Measurements from ENCODE around the gene SNX8.
A peak's percentile ranks its signal among the peaks of the same experiment; 100 is the strongest.
"Not testable (repeated sequence)": the region's sequence is repeated elsewhere in the genome, so short reads cannot be mapped to it uniquely, and the experiment has no call there.

The SNX8 gene

DNA sequence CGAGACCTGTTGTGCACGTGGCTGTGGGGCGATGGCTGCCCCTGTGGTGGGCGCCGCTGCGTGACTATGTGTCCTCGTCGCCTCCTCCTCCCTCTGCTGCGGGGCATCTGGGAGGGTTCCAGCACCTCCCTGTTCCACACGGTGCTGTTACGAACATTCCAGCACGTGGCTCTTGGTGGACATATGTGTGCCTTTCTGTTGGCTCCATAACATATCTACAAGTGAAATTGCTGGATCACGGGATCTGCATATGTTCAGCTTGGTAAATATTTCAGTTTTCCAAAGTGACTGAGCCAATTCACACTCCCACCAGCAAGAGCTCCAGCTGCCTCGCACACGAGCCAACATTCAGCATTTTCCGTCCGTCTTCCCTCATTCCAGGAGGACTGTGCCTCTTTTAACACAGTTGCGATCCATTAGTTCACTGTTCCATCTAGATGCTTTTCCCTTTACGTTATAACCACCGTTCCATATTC is 25.1 kb downstream of the SNX8 start:
- no peak for DNase-seq

DNA sequence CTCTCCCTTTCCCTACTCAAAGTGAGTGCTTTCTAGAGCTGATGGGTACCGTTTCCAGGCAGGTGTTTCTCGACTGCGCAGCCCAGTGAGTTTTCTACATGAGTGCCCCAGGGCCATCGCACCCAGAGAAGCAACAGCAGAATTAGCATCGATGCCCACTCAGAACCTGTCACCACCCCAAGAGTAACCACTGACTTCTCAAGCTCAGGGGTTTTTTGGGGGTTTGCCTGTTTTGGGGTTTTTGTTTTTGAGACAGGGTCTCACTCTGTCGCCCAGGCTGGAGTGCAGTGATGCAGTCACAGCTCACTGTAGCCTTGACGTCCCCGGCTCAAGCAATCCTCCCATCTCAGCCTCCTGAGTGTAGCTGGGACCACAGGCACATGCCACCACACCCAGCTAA is 25.7 kb downstream of the SNX8 start:
- no peak for DNase-seq

DNA sequence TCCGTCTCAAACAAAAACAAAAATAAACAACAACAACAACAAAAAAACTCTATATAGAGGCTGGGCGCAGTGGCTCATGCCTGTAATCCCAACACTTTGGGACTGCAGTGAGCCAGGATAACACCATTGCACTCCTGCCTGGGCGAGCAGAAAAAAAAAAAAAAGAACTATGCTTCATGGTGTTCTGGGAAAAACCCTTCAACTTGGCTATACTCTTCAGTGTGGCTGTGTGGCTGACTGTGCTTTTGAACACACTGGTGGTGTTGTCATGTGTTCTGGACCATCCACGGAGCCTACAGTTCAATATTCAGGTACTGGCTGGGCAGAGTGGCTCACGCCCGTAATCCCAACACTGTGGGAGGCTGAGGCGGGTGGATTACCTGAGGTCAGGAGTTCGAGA is 26.5 kb downstream of the SNX8 start:
- DNase-seq = no peak

DNA sequence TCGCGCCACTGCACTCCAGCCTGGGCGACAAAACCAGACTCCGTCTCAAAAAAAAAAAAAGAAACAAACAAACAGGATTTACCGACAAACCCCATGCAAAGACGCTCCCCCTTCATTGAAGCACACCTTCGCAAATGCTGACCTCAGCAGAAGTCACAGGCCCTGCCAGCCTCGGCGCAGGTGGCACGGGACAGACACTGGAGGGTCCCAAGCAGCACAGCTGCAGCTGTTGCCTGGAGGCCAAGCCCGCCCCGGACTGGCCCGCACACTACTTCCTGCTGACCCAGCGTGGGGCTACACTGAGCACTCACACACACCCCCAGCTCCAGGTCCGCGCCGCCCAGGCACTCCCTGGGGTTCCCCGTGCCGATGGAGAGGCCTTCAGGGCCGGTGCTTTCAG is 31.2 kb downstream of the SNX8 start:
- DNase-seq = no peak

DNA sequence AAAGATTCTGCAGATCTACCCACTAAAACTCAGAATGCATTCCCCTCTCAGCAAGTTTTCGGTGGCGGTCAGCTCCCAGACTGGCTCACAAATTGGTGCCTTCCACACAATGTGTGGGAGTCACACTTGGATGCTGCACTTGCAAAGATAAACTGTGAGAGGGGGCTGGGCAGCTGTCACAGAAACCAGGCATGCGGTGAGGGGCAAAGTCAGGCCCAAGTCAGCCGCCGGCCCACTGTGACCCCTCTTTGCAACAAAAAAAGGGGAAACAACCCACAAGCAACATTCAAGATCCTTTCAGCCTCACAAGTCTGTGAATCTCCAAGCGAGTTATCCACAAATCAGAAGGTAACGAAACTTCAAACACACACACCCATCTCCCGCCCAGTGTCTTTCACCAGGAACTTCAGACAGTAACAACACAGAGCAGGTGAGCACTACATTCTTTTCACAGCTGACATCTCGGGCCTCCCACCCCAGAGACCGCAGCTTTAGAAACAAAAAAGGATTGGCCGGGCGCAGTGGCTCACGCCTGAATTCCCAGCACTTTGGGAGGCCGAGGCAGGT is 32.0 kb downstream of the SNX8 start:
- no peak for DNase-seq

DNA sequence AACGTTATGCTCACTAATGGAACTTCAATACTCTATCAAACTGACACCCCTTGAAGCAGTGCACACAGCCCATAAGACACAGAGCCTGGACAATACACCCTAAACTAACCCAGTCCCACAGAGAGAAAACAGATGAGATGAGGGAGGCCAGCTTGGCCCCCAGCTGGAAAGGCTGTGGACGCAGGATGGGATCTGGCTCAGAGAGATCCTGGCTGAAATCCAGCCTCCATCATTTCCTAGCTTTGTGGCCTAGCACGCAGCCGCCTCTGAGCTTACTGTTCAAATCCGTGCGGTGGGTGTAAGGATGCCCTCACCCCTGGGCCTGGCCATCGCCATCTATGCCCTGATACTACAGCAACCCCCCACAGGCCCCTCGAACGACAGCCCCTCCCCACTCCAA is 32.7 kb downstream of the SNX8 start:
- DNase-seq = no peak

DNA sequence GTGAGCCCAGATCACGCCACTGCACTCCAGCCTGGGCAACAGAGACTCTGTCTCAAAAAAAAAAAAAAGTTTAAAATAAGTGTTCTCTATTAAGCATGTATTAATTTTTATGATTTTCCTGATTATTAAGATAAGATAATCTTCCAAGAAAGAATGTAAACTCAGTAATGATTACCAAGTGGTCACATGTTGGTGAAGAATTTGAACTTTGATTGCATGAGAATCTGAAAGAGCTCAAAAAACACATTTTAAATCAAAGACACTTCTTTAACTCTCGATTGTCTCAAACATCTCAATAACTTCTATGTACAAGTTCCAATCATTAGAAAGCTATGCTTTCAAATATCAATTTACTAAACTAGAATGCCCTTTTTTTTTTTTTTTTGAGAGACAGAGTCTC is 33.8 kb downstream of the SNX8 start:
- no peak for DNase-seq

DNA sequence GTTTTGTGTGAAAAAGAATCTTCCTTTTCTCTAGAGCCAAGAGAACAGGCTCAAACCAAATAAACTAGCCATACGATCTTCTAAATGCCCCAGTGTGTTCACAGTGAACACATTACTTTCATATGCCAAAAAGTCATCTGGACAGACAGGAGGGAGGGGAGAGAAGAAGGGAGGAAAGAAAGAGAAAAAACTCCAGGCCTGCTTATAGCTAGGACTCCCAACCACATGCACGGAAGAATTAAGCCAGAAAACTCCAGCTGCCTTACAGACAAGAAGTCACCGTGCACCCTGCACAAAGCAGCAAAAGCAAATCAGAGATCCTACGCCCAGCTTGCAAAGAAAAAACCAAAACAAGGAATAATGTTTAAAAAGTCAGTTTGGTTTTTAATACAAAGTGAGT is 34.3 kb downstream of the SNX8 start:
- DNase-seq = no peak

DNA sequence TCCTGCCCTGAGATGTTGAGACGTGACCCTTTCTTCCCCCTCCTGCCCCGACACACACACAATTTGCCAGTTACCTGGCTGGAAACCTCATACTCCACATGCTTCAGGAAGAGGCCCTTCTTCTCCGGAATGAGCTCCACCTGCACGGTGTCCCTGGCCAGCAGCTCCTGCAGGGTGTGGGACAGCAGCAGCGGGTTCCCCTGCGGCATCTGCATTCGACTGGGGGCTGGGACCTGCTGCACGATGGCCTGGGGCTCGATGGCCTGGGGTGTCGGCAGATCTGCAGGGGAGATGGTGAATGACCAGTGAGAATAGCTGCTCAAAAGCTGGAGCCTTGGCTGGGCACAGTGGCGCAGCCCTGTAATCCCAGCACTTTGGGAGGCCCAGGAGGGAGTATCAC is 36.2 kb downstream of the SNX8 start:
- no peak for DNase-seq

DNA sequence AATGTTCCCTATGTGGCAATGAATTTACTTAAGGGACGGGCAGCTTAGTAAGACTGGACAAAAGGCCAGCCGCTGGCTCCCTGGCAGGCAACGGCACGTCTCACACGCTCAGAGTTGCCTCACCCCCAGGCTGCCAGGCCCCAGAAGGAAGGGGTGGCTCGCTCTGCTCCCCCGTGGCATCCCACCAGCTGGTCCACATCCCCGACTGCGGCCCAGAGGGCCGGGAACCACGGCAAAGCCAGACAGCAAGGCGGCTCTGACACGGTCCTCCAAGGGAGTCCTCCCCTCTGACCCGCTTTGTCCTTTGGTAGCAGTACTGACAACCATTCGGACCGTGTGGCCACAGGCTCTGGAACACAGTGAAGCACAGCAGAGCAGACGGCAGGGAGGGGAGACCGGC is 38.1 kb downstream of the SNX8 start:
- no peak for DNase-seq

DNA sequence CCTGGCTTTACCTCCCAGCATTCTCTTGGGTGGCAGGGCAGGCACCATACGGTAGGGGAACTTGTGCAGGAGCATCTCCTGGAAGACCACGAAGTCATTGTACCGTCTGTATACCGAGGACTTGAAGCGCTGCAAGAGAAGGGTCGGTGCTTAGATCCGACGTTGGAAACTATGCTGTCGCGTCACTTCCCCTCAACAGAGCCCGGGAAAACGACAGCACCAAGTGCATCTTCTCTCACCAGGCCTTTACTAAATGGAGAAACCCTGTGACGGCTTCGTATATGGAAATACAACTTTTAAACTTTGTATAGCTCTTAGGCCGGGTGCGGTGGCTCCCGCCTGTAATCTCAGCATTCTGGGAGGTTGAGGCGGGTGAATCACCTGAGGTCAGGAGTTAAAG is 39.1 kb downstream of the SNX8 start:
- no peak for DNase-seq

DNA sequence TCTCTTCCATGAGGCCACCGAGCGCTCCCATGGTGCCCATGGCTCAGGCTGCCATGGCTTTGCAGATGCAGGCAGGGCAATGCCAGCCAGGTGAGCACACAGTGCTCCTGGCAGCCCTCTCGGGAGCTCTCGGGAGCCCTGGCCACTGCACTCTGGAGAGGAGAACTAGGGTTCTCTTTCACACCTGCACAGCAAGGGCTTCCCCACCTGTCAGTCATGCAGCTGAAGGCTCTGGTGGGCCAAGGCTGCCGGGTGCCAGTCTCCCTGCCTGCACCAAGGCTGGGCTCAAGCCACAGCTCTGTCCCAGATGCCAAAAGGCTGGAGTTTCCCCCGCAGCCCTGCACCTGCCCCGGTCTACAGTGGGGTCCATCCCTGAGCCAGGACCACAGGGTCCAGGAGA is 39.6 kb downstream of the SNX8 start:
- DNase-seq = no peak

DNA sequence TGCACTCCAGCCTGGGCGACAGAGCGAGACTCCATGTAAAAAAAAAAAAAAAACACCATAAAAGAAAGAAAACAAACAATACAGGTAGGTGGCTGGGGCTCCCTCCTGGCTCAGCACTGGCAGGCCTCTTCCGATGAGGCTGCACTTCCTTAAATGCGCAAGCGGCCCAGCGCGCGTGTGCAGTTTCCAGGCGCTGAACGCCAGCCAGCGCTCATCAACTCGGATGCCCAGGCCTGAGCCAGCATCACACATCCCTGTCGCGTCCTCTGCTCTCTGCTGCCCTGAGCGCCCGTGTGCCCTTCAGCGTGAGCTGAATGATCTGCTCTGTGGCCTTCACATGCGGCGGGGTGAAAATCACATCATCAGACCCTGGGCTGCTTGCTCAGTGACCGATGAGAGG is 40.4 kb downstream of the SNX8 start:
- DNase-seq = no peak

DNA sequence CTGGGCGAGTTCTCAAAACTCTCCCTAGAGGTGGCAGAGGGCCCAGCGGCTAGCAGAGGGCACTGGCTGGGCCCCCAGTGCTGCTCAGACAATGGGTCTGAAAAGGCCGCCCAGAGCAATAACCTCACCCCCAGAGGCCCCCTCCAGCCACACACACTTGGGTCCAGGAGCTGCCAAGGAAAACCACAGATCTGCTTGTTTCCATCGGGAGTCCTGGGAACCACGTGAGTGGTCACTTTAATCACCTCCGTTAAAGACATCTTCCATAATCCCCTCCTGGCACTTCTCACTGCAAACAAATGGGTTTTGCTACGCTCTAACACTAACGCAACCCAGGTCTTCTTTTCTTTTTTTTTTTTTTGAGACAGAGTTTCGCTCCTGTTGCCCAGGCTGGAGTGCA is 42.2 kb downstream of the SNX8 start:
- DNase-seq = no peak

DNA sequence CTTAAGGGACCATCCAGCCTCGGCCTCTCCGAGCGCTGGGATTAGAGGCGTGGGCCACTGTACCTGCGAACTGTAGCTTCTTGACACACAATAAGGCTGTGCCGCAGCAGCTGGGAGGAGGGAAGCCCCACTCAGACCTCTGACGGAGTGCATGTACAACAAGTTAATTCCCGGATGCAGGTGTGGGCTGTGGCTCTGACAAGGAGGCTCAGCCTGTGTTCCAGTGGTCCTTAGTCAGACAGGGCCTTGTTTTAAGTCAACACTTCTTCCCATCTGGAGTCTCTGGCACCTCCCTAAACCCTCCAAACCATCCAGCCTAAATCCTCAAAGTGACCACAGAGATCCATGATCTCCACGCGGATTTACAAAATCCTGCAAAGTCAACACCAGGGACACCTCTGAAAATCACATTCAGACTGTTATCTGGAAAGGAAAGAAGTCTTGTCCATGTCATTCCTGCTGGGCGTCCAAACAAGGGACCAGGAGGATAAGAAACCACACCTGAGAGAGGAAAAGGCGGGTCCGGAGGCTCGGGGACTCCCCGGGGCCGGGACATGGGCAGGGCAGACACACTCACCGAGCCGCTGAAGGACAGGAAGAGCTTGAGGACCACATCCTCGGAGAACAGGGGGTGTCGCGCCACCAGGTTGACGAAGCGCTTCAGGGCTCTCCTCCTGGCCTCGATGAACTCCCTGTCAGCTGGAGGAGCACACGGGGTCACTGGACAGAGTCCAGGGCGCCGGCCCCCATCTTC is 42.8 kb downstream of the SNX8 start:
- DNase-seq = no peak

DNA sequence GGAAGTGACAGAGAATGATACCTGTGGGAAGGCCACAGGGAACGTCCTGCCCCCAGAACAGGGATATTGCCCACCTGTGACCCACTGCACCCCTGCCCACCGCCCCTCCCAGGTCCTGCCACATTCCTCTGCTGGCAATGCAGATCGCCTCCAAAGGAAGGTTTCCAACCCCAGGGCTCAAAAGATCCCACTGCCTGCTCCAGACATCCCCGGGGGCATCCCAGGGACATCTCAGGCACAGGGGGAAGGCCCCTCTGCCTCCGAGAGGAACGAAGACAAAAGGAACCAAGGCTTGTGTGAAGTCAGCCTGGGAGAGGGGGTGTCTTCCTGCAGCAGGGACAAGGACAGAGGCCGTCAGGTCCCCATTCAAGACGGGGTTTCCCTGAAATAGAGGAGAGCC is 43.7 kb downstream of the SNX8 start:
- DNase-seq = no peak

DNA sequence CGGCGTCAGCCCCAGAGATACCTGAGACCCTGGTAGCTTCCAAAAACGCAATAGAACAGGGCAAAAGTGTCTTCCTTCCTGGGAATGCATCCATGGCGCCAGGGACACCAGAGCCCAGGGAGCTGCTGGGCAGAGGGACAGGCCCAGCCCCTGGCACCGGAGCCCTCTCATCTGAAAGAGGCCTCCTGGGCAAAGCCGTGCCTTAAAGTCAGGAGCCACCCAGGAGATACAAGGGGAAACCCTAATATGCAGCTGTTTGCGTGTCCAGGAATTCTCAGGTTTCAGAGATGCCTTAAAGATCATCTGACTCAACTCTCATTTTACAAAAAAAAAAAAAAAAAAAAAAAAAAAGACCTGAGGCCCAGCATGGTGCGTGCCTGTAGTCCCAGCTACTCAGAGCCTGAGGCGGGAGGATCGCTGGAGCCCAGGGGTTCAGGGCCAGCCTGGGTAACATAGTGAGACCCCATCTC is 44.2 kb downstream of the SNX8 start:
- DNase-seq = no peak

DNA sequence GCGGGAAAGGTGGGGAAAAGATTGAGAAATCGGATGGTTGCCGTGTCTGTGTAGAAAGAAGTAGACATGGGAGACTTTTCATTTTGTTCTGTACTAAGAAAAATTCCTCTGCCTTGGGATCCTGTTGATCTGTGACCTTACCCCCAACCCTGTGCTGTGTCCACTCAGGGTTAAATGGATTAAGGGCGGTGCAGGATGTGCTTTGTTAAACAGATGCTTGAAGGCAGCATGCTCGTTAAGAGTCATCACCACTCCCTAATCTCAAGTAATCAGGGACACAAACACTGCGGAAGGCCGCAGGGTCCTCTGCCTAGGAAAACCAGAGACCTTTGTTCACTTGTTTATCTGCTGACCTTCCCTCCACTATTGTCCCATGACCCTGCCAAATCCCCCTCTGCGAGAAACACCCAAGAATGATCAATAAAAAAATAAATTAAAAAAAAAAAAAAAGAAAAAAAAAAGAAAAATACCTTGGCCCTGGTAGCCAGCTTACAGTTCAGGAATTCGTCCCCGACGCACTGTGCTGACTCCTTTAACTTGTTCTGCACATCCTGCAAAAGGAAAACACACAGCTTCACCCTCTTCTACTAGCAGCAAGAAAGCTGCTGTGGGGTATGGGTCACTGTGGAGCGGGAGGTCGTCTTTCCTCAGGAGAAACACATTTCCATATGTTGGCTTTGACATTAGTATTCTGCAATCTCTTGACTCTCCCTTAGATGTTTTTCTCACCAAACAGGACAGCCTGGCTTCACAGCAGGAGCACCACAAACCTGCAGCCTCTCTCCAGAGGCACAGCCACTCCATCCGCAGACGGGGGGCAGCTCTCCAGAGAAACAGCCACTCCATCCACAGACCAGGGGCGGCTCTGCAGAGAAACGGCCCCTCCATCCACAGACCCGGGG is 44.9 kb downstream of the SNX8 start:
- DNase-seq = not testable (repeated sequence)

DNA sequence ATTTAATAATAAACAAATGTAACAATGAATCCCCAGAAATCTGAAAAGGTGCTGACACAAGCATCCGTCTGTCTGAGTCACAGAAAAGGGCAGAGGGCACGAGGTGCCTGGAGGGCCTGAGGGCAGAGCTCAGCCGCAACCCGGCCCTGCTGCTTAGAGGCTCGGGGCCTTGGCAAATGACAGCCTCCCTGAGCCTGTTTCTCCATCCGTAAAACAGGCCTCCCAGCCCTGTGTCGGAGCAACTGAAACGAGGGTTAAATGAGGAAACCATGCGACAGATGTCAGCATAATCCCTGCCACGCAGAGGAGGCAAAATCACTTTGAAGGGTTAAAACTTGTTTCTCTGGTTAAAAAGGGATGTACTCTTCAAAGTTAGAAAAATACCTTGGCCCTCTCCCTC is 47.3 kb downstream of the SNX8 start:
- DNase-seq = no peak

DNA sequence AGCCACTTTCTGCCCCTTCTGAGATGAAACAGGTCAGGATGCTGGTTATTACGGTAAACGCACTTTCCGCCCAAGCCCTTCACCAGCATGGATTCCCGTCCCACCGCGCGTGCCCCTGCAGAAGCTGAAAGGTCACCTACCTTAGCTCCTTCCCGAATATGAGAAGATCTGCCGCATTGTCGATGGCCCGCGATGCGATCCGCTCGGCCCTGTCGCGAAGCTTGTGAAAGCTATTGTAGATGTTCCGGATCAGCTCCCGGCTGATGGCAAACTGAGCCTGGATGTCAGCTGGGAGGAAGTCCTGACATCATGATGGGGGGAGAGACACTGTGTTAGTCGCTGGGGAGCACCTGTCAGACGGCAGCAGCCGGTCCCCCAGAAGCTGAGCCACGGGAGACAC is 50.1 kb downstream of the SNX8 start:
- DNase-seq = no peak

DNA sequence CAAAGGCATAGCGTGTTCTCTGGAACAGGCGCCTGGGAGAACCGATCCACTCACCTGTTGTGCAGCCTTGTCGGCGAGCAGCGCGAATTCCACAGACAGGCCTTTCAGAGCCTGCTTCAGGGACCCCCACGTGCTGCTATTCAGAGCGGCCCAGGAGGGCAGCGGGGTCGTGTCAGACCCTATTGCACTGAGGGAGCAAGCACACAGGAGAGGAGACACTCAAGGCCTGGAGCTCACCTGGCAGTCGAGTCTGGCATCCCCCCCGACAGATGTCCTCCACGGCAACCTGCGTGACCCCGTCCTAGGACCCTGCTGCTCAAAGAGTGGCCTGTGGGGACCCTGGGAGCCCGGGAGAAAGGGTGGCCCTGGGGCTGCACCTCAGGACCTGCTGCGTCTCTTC is 51.1 kb downstream of the SNX8 start:
- no peak for DNase-seq

DNA sequence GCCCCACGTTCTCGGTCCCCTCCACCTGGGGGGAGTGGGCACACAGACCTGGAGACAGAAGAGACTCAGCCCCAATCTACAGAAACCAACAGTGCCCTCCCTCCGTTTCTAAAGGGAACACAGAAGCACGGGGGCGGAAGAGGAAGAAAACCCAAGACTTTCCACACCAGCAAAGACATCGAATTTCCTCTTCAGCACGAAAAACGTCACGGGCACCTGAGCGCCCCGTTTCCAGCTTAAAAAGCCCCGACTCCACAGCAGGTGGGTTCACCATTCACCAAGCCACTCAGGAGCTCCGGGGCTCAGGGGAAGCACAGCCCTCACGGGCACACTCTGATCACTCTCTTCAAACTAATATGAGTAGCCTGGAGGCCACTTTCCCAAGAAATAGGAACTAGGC is 52.6 kb downstream of the SNX8 start:
- DNase-seq = no peak

DNA sequence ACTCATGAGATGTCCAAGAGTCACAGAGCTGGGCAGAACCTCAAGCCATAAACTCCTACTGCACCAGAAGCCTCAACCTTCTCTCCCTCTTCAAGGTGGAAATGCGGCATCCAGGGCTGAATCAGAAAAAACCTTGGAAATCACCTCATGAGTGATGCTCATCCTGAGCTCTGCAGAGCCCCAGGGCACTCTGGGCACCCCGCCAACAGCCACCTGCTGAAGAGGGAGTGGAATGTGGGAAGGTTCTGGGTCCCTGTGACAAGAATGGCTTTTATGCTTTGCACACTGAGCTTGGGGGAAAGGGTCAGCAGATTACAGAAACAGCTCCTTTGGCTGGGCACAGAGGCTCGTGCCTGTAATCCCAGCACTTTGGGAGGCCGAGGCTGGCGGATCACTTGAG is 53.4 kb downstream of the SNX8 start:
- peak; percentile 54 for DNase-seq

DNA sequence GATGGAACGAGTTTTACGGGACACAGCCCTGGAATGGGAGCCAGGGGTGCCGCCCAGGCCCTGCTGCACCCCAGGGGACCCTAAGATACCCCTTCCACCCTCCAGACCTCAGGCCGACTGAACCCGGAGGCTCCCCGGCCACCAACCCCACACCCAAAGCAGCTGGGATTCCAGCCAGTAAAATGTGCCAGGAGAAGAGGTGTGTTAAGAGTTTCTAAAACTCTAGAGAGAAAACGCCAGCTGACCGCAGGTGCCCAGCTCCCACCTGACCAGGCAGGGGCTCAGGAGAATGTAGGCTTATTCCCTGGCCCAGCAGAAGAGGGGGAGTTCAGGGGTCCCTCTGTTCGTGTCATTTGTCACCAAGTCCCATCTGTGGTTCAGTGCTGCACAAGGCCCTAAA is 54.8 kb downstream of the SNX8 start:
- no peak for DNase-seq
